Stimulated activated CD8-positive, alpha-beta memory T cell treated with anti-CD3 and anti-CD28 coated beads, Interleukin-4, amount 100 ng/mL, for 24 hours (primary cell): ENCODE measurements around the gene PRDM12.

ENCODE experiments used
- DNase-seq: peaks from one replicate; pipeline ENCODE4 v3.0.0-alpha.2; 2020; ENCODE audit warnings: low read depth

PRDM12 gene

GRCh38 chr9:130664251-130665028 is at the start of gene PRDM12:
PRDM12 (plus strand) TSS chr9:130664594; CDS start chr9:130664654, 60 bp downstream.
- DNase-seq = no peak

GRCh38 chr9:130616451-130616850 is 47.9 kb upstream of the PRDM12 start:
- DNase-seq = no peak

- DNase-seq = no peak
Observed at GRCh38 chr9:130623466-130623865, 40.9 kb upstream of the PRDM12 start.

- no peak for DNase-seq
Observed at GRCh38 chr9:130624154-130624553, 40.2 kb upstream of the PRDM12 start.

GRCh38 chr9:130626249-130626996 is 38.0 kb upstream of the PRDM12 start:
- no peak for DNase-seq

GRCh38 chr9:130627051-130627450 is 37.3 kb upstream of the PRDM12 start:
- no peak for DNase-seq

GRCh38 chr9:130627896-130628792 is 36.2 kb upstream of the PRDM12 start:
- DNase-seq = no peak

- DNase-seq = no peak
Observed at GRCh38 chr9:130629443-130630070, 34.8 kb upstream of the PRDM12 start.

GRCh38 chr9:130630071-130630450 is 34.3 kb upstream of the PRDM12 start:
- no peak for DNase-seq

- DNase-seq = no peak
Observed at GRCh38 chr9:130630506-130631330, 33.7 kb upstream of the PRDM12 start.

GRCh38 chr9:130631331-130632080 is 32.9 kb upstream of the PRDM12 start:
- no peak for DNase-seq

GRCh38 chr9:130632081-130632710 is 32.2 kb upstream of the PRDM12 start:
- DNase-seq = no peak

GRCh38 chr9:130632841-130633240 is 31.6 kb upstream of the PRDM12 start:
- no peak for DNase-seq

GRCh38 chr9:130633336-130634190 is 30.8 kb upstream of the PRDM12 start:
- DNase-seq = no peak

GRCh38 chr9:130634191-130634768 is 30.1 kb upstream of the PRDM12 start:
- DNase-seq = no peak

GRCh38 chr9:130634801-130635200 is 29.6 kb upstream of the PRDM12 start:
- DNase-seq = no peak

- DNase-seq = no peak
Observed at GRCh38 chr9:130635306-130635705, 29.1 kb upstream of the PRDM12 start.
